Suprapubic skin (tissue), 4 donors: ENCODE data around the gene CEP83. TPM values are rescaled to one million over a fixed set of nuclear protein-coding genes. Genes with fewer than 3 reads are reported as not detected.

Experiments
- DNase-seq, 2 donors: peaks; one replicate each; pipeline ENCODE4 v3.0.0-alpha.2; 2019; ENCODE audit warnings: low spot score in 2 of 2
- H3K27ac ChIP-seq: fragments of 200-600 bp; sonication (generic); one replicate; pipeline ENCODE4 v1.5.1; 2019
- H3K27me3 ChIP-seq: fragments of 200-600 bp; sonication (generic); one replicate; pipeline ENCODE4 v1.5.1; 2019
- H3K36me3 ChIP-seq: fragments of 200-600 bp; sonication (generic); one replicate; pipeline ENCODE4 v1.5.1; 2019
- H3K4me1 ChIP-seq: fragments of 200-600 bp; sonication (generic); one replicate; pipeline ENCODE4 v1.5.1; 2019
- H3K4me3 ChIP-seq: fragments of 200-600 bp; sonication (generic); one replicate; pipeline ENCODE4 v1.5.1; 2019; ENCODE audit warnings: mild to moderate bottlenecking
- H3K9me3 ChIP-seq: fragments of 200-600 bp; sonication (generic); one replicate; pipeline ENCODE4 v1.5.1; 2019
- EP300 ChIP-seq: sonication (generic); formaldehyde crosslinking; IDR thresholded peaks from one replicate; pipeline ENCODE4 v1.6.1; 2017; ENCODE audit warnings: antibody characterized with exemption
- POLR2A ChIP-seq, 2 donors: fragments of 450-650 bp; IDR thresholded peaks; one replicate each; pipeline ENCODE4 v1.6.1; 2017; ENCODE audit warnings: antibody characterized with exemption in 2 of 2, mild to moderate bottlenecking in 2 of 2, moderate library complexity in 2 of 2
- POLR2AphosphoS5 ChIP-seq, 3 donors: sonication (generic); formaldehyde crosslinking; IDR thresholded peaks; one replicate each; pipeline ENCODE4 v1.6.1; 2017; ENCODE audit warnings: antibody characterized with exemption in 3 of 3
- WGBS: methylation state at CpG from one replicate; pipeline ENCODE4 v1.1.5; 2018; 5-methylcytosine and 5-hydroxymethylcytosine counted together
- total RNA-seq, 4 donors: library from RNA; depleted of rRNA; stranded (reverse); fragments of >200 nt; gene quantifications; one replicate each; pipeline ENCODE4 v1.1.0, GENCODE V29; 2016
- TF ChIP-seq, protein P1 (sequence below), 2 donors: fragments of 200-600 bp in 1 of 2; fragments of 450-650 bp in 1 of 2; sonication (generic) in 1 of 2; IDR thresholded peaks; one replicate each; pipeline ENCODE4 v1.5.1; 2016 to 2019; ENCODE audit warnings: antibody characterized with exemption in 2 of 2, mild to moderate bottlenecking in 1 of 2, moderate library complexity in 1 of 2

The CEP83 gene
- total RNA-seq, 4 donors from 2014 or later, result 8.5 to 18.4 (median 12.6) TPM

DNA sequence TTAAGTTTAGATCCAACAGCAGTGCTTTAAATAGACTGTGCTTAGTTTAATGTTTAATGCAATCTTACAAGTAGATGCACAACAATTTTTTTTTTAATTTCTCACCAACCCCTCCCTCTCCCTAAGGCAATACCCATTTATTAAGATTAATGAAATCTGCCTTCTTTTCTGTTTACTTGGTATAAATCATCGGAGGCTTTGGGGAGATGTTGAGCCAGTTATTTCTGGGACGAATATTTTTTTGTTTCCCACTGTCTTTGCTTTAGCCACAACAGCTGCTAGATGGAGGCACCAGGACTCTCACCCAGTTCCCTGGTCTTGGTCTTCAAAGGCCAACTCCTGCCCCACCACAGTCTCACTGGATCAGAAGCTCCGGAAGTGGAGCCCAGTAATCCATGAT is 197.9 kb downstream of the CEP83 start:
- WGBS, result 28% methylated on average over 3 of the region's 3 CpGs
- no peak for TF ChIP-seq POLR2AphosphoS5 (IDR thresholded peaks at IDR 0.05)
- no peak for TF ChIP-seq EP300
- no peak for TF ChIP-seq POLR2A (IDR thresholded peaks at IDR 0.05)
- TF ChIP-seq, protein P1, sequence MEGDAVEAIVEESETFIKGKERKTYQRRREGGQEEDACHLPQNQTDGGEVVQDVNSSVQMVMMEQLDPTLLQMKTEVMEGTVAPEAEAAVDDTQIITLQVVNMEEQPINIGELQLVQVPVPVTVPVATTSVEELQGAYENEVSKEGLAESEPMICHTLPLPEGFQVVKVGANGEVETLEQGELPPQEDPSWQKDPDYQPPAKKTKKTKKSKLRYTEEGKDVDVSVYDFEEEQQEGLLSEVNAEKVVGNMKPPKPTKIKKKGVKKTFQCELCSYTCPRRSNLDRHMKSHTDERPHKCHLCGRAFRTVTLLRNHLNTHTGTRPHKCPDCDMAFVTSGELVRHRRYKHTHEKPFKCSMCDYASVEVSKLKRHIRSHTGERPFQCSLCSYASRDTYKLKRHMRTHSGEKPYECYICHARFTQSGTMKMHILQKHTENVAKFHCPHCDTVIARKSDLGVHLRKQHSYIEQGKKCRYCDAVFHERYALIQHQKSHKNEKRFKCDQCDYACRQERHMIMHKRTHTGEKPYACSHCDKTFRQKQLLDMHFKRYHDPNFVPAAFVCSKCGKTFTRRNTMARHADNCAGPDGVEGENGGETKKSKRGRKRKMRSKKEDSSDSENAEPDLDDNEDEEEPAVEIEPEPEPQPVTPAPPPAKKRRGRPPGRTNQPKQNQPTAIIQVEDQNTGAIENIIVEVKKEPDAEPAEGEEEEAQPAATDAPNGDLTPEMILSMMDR (IDR thresholded peaks at IDR 0.05), result no peak
- Histone ChIP-seq H3K4me3 (peak overlapping the region; percentile 59), H3K4me1 (peaks cover 42% of the 10 kb centered on the region), H3K27me3 (no peaks in the 10 kb centered on the region), H3K9me3 (no peaks in the 10 kb centered on the region), H3K36me3 (no peaks in the 10 kb centered on the region), H3K27ac (peak overlapping the region; percentile 79)
- no peak for DNase-seq

DNA sequence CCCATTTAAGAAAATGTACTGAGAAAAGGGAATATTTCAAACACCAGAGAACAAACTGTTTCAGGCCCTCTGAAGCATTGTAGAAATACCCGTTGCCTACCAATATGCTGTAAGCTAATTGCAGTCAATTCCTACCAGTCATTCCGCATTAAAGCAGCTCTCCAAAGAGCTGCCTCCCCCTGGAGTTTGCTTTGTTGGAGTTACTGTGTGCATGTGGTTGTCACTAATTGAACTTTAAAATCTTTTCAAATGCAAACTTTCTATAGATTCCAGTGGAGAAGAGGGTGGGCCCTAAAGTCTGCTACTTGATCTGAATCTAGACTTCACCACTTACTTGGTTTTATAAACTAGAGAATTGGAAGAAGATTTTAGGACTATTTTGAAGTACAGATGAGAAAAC is 198.5 kb downstream of the CEP83 start:
- 86% methylated on average over 2 of the region's 2 CpGs for WGBS
- Histone ChIP-seq H3K4me1 (peaks cover 36% of the 10 kb centered on the region), H3K36me3 (no peaks in the 10 kb centered on the region), H3K27ac (peak overlapping the region; percentile 79), H3K9me3 (no peaks in the 10 kb centered on the region), H3K4me3 (no peak overlapping the region), H3K27me3 (no peaks in the 10 kb centered on the region)
- no peak for TF ChIP-seq EP300
- no peak for TF ChIP-seq POLR2AphosphoS5 (IDR thresholded peaks at IDR 0.05)
- TF ChIP-seq, protein P1 (IDR thresholded peaks at IDR 0.05), result no peak
- DNase-seq, result no peak

DNA sequence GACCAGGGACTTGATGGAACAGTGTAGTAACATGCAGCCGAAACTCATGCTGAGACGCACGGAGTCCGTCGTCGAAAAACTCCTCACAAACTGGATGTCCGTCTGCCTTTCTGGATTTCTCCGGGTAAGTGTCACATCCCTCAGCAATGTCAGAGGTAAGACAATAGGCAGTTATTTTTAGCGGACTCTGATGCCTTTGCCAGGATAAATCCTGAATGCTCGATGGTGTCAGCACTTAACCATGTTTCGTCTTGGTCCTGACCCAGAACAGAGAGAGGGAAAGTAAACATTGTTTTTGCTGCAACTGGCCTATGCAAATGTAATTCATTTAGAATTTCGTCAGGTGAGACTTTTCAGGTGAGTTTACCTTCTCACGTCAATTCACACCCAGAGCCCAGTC is 198.9 kb downstream of the CEP83 start:
- TF ChIP-seq, protein P1 (IDR thresholded peaks at IDR 0.05), result no peak
- TF ChIP-seq POLR2A (IDR thresholded peaks at IDR 0.05) (no peak), EP300 (no peak), POLR2AphosphoS5 (IDR thresholded peaks at IDR 0.05) (no peak)
- Histone ChIP-seq H3K9me3 (no peaks in the 10 kb centered on the region), H3K27ac (no peak overlapping the region), H3K27me3 (no peaks in the 10 kb centered on the region), H3K4me1 (peaks cover 33% of the 10 kb centered on the region), H3K36me3 (no peaks in the 10 kb centered on the region), H3K4me3 (no peak overlapping the region)
- WGBS, result 91% methylated on average over 13 of the region's 13 CpGs
- DNase-seq, result no peak

DNA sequence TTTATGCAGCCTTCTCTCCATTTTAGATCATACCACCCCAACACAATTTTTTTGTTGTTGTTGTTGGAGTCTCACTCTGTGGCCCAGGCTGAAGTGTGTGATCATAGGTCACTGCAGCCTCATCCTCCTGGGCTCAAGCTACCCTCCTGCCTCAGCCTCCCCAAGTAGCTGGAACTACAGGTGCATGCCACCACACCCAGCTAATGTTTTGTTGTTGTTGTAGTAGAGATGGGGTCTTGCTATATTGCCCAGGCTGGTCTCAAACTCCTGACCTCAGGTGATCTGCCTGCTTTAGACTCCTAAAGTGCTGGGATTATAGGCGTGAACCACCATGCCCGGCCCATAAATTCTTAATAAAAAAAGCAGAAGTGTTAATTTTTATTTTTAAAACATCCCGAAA is 199.7 kb downstream of the CEP83 start:
- Histone ChIP-seq H3K4me3 (no peak overlapping the region), H3K36me3 (no peaks in the 10 kb centered on the region), H3K27ac (no peak overlapping the region), H3K4me1 (peaks cover 29% of the 10 kb centered on the region), H3K27me3 (no peaks in the 10 kb centered on the region), H3K9me3 (no peaks in the 10 kb centered on the region)
- no peak for DNase-seq
- no peak for TF ChIP-seq POLR2AphosphoS5 (IDR thresholded peaks at IDR 0.05)
- TF ChIP-seq POLR2A (IDR thresholded peaks at IDR 0.05), result no peak
- TF ChIP-seq, protein P1 (IDR thresholded peaks at IDR 0.05), result no peak
- TF ChIP-seq EP300, result no peak
- 89% methylated on average over 3 of the region's 3 CpGs for WGBS

DNA sequence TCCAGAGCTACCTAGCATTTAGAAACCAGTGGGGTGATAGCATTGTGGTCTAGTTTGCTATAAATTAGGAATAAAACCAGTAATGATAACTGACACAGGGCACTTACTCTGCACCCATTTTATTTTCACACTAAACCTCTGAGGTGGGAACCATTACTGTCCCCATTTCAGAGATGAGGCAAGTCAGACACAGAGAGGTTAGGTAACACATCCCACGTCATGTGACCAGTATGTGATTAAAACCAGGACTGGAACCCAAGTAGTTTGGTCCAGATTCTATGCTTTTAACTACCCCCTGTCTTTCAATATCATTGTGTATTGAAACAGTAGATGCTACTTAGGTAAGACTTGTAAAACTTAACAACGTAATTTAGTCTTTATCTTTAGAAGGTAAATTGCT is 201.1 kb downstream of the CEP83 start:
- Histone ChIP-seq H3K27ac (no peak overlapping the region), H3K9me3 (no peaks in the 10 kb centered on the region), H3K4me3 (no peak overlapping the region), H3K4me1 (peaks cover 22% of the 10 kb centered on the region), H3K27me3 (no peaks in the 10 kb centered on the region), H3K36me3 (no peaks in the 10 kb centered on the region)
- no peak for DNase-seq
- TF ChIP-seq EP300, result no peak
- TF ChIP-seq, protein P1 (IDR thresholded peaks at IDR 0.05), result no peak
- TF ChIP-seq POLR2AphosphoS5 (IDR thresholded peaks at IDR 0.05), result no peak
- no peak for TF ChIP-seq POLR2A (IDR thresholded peaks at IDR 0.05)
- WGBS, result 92% methylated on average over 2 of the region's 2 CpGs

Other genes starting within 250 kb of the CEP83 start
- 10 to 100 TPM; 11.2 to 18.1 (median 16.4) TPM for gene TMCC3, start 190.7 kb upstream of the CEP83 start, total RNA-seq